GM18502 (cell line): ENCODE data around the gene ZSWIM3.

ENCODE experiments used
- ATAC-seq: cut with Tn5 transposase; IDR thresholded peaks from one replicate; pipeline ENCODE4 v1.9.1; 2021; ENCODE audit warnings: mild to moderate bottlenecking; ENCODE audit not compliant: unreplicated experiment, poor library complexity

Gene ZSWIM3

DNA sequence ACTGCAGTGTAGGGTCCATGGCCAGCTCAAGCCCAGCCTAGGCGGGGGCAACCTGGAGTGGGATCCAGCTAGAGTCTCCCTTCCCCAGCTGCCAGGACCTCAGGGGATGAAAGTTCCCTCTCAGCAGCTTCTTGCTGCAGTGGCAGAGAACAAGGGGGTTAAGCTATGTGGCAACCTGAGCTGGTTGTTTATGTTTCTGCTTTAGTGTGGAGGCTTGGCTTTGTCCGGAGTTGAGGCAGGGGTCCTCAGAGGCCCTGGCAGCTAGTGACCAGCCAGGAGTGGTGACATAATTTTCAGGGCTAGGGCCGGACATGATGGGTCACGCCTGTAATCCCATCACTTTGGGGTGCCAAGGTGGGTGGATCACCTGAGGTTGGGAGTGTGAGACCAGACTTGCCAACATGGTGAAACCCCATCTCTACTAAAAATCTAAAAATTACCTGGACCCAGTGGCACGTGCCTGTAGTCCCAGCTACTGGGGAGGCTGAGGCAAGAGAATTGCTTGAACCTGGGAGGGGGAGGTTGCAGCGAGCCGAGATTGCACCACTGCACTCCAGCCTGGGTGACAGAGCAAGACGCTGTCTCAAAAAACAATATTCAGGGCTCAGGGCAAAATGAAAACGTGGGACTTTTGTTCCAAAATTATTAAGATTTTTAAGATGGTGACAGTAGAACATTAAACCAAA, 68.5 kb downstream of the ZSWIM3 start:
- no peak for ATAC-seq

DNA sequence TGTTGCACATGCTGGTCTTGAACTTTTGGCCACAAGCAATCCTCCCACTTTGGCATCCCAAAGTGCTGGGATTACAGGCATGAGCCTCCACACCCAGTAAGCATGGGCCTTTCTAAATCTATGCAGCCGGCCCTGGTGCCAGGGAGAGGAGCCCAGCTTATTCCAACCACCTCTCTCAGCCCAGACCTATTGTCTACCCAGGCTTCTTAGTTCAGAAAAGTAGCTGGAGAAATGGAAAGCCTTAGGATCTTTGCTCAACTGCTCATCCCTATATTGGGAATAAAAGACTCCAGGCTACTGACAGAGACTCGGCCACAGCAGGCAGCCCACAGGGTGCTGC, 69.3 kb downstream of the ZSWIM3 start:
- no peak for ATAC-seq

DNA sequence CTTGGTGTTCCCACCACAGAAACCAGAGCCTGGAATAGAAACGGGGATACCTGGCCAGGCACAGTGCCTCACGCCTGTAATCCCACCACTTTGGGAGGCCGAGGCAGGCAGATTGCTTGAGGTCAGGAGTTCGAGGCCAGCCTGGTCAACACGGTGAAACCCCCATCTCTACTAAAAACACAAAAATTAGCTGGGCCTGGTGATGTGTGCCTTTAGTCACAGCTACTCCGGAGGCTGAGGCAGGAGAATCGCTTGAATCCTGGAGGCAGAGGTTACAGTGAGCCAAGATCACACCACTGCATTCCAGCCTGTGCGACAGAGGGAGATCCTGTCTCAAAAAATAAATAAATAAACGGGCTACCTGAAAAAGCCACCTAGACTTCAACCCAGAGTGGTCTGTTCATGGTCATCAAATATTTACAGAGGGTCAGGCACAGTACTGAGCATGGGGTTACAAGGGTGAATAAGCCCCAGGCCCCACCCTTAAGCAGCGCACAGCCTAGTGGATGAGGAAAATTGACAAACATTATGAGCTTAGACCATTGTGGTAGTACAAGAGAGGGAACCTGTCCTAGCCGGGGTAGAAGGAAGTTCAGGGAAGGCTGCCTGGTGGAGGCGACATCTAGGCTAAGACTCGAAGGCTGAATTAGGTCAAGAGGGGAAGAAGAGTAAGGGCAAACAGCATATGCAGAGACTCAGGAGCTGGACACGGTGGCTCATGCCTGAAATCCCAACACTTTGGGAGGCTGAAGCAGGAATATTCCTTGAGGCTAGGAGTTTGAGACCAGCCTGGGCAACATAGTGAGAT, 69.9 kb downstream of the ZSWIM3 start:
- ATAC-seq, result no peak
